ENCODE measurements around the gene TRABD2B. TPM values are rescaled to one million over a fixed set of nuclear protein-coding genes. Genes with fewer than 3 reads are reported as not detected.

TRABD2B gene
- polyA plus RNA-seq, 3 donors = 23.1 to 26.6 (median 24.7) TPM

GRCh38 chr1:47887060-47887459, 110.1 kb downstream of the TRABD2B start:
- DNase-seq = no peak

GRCh38 chr1:47886141-47886540, 111.0 kb downstream of the TRABD2B start:
- DNase-seq = no peak

- no peak for DNase-seq
Measured at GRCh38 chr1:47885062-47885830, 111.9 kb downstream of the TRABD2B start.

- no peak for DNase-seq
Measured at GRCh38 chr1:47883963-47884362, 113.2 kb downstream of the TRABD2B start.

- DNase-seq = no peak
Measured at GRCh38 chr1:47881505-47882442, 115.4 kb downstream of the TRABD2B start.

- no peak for DNase-seq
Measured at GRCh38 chr1:47876587-47876963, 120.6 kb downstream of the TRABD2B start.

GRCh38 chr1:47875831-47876586, 121.2 kb downstream of the TRABD2B start:
- peak; percentile 75 for DNase-seq

GRCh38 chr1:47875036-47875435, 122.1 kb downstream of the TRABD2B start:
- no peak for DNase-seq

GRCh38 chr1:47873337-47873736, 123.8 kb downstream of the TRABD2B start:
- DNase-seq = no peak

GRCh38 chr1:47872886-47873285, 124.3 kb downstream of the TRABD2B start:
- no peak for DNase-seq

GRCh38 chr1:47871799-47872353, 125.3 kb downstream of the TRABD2B start:
- no peak for DNase-seq

- no peak for DNase-seq
Measured at GRCh38 chr1:47870946-47871676, 126.1 kb downstream of the TRABD2B start.

- no peak for DNase-seq
Measured at GRCh38 chr1:47870480-47870879, 126.7 kb downstream of the TRABD2B start.

GRCh38 chr1:47868348-47868676, 128.9 kb downstream of the TRABD2B start:
- no peak for DNase-seq

GRCh38 chr1:47867438-47868347, 129.5 kb downstream of the TRABD2B start:
- no peak for DNase-seq

GRCh38 chr1:47866601-47867437, 130.4 kb downstream of the TRABD2B start:
- DNase-seq = no peak

GRCh38 chr1:47865881-47866535, 131.2 kb downstream of the TRABD2B start:
- DNase-seq = no peak

- DNase-seq = no peak
Measured at GRCh38 chr1:47859092-47859743, 138.0 kb downstream of the TRABD2B start.
